ENCODE measurements around the gene PIGW. TPM values are rescaled to one million over a fixed set of nuclear protein-coding genes. Genes with fewer than 3 reads are reported as not detected.

PIGW gene
- total RNA-seq, 2 donors from 2014 or later: 3.7 to 7.5 TPM

DNA sequence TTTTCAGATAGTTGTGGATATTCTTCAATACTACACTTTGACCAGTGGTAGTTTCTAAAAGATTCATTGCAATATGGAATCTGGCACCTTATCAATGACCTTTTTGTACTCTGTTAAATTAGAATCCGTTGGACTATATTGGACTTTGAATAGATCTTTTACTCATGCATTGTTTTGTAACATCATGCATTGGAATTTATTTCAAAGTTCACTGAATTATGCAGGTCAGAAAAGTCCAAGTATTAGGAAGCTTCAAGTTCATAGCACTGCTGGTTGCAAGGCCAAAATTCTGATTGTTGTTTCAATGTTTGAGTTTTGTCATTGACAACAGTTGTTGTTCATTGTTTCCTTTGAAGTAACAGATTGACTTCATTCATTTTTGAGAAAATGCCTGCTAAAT lies 49.0 kb downstream of the PIGW start:
- H3K36me3 Mint-ChIP-seq (ENCODE audit: low read depth): peaks cover 12% of the 10 kb centered on the region
- H3K9me3 ChIP-seq (ENCODE audit: control insufficient read depth, low read length, poor library complexity, severe bottlenecking): no peaks in the 10 kb centered on the region
- H3K4me3 Mint-ChIP-seq: no peak overlapping the region
- peaks cover 8% of the 10 kb centered on the region for H3K4me1 Mint-ChIP-seq
- H3K27ac Mint-ChIP-seq: no peak overlapping the region
- DNase-seq (no peak), ATAC-seq (no peak)
- H3K27me3 Mint-ChIP-seq: no peaks in the 10 kb centered on the region

DNA sequence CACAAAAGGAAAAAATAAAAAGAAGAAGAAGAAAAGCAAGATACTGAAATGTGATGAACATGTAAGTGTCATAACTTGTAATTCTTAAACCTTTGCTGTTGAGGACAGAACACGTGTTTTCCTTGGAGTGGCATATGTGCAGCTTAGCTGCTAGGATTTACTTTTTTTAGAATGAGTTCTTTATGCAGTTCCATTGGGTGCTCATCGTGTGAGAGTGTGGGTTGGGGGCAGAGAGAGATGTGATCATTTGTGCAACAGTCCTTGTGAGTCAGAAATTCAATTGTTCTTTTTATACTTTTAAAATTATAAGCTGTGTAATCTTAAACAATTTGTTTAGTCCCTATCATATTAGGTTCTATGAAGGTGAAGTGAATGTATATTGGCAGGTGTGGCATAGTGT lies 51.4 kb downstream of the PIGW start:
- ATAC-seq (no peak), DNase-seq (no peak)
- Mint-ChIP-seq H3K4me1 (peaks cover 14% of the 10 kb centered on the region), H3K27ac (no peak overlapping the region), H3K4me3 (no peak overlapping the region), H3K27me3 (no peaks in the 10 kb centered on the region), H3K36me3 (ENCODE audit: low read depth) (peaks cover 7% of the 10 kb centered on the region)
- H3K9me3 ChIP-seq (ENCODE audit: control insufficient read depth, low read length, poor library complexity, severe bottlenecking): no peaks in the 10 kb centered on the region

Other genes with a start within 250 kb of the PIGW start
- under 1 TPM in 1 of 2 donors, not detected in 1; 0.75 TPM for gene TBC1D3G, start 211.1 kb upstream of the PIGW start, total RNA-seq
- not detected for gene TBC1D3H, start 146.6 kb upstream of the PIGW start, total RNA-seq
- gene ZNHIT3, start 48.3 kb upstream of the PIGW start, total RNA-seq: 10 to 100 TPM; 43.0 to 44.7 TPM
- gene MYO19, start 119 bp upstream of the PIGW start, total RNA-seq: 10 to 100 TPM; 75.9 to 77.1 TPM
- gene GGNBP2, start 9.9 kb downstream of the PIGW start, total RNA-seq: 100 to 1,000 TPM; 162 to 174 TPM
- 1 to 10 TPM; 2.7 to 3.8 TPM for gene DHRS11, start 56.9 kb downstream of the PIGW start, total RNA-seq
- 1 to 10 TPM; 2.6 to 3.4 TPM for gene MRM1, start 66.6 kb downstream of the PIGW start, total RNA-seq

Data from T-helper 17 cell (primary cell).